GM18870 (cell line): ENCODE measurements around the gene USP11.

Experiments used
- ATAC-seq: cut with Tn5 transposase; IDR thresholded peaks from one replicate; pipeline ENCODE4 v1.9.1; 2021; ENCODE audit warnings: moderate library complexity; ENCODE audit not compliant: unreplicated experiment

The USP11 gene

DNA sequence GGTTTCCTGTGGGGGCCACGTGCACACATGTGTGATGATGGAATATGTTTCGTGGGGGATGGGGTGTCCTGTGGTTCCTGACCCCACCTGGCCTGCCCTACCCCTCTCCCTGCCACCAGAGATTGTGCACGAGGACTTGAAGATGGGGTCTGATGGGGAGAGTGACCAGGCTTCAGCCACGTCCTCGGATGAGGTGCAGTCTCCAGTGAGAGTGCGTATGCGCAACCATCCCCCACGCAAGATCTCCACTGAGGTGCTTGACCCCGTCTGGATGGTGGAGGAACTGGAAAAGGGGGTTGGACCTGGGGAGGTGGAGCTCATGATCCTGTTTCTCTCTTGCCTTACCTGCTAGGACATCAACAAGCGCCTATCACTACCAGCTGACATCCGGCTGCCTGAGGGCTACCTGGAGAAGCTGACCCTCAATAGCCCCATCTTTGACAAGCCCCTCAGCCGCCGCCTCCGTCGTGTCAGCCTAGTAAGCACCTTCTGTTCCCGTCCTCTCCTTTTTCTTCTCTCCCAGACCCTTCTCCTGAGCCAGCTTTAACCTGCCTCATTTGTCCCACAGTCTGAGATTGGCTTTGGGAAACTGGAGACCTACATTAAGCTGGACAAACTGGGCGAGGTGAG is 8.4 kb upstream of the USP11 start:
- ATAC-seq = no peak

- ATAC-seq = no peak
Measured at GRCh38 chrX:47224896-47225290, 7.9 kb upstream of the USP11 start.

- ATAC-seq = no peak
Measured at GRCh38 chrX:47226071-47226470, 6.7 kb upstream of the USP11 start.

GRCh38 chrX:47226531-47227333 is 6.1 kb upstream of the USP11 start:
- no peak for ATAC-seq

DNA sequence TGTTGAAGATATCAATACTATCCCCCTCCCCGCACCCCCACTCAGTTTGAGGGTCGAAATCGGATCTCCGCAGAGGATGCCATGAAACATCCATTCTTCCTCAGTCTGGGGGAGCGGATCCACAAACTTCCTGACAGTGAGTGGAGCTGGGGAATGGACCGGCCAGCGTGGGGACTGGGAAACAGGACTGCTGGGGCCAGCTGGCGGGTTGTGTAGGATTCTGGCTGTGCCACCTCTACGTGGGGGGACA is 5.5 kb upstream of the USP11 start:
- ATAC-seq = no peak

DNA sequence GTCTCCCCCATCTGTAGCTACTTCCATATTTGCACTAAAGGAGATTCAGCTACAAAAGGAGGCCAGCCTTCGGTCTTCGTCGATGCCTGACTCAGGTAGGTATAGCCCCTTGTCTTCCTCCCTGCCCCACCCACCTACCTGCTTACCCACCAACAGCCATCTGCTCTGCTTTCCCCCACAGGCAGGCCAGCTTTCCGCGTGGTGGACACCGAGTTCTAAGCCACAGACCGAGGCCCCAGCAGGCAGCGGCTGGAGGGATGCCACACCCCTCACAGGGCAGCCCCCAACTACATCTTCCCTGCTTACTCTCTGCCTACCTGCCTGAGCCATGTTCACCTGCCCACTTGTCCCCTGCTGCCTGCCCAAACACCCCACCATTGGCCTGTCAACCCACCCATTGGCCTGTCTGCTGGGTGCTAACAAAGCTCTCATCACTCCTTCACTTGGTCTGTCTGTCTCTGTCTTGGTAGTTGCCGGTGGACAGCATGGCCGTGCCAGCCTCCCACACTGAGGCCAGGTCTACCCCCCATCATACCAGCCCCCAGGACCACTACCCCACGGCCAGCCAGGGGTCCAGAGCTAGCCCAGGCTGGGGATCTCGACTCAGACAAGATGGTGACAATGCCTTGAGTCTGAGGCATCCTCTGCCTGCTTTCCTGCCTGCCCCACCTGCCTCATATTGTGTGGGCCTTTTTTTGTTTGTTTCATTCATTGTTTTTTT is 4.1 kb upstream of the USP11 start:
- ATAC-seq = no peak

GRCh38 chrX:47229427-47229826 is 3.4 kb upstream of the USP11 start:
- no peak for ATAC-seq

GRCh38 chrX:47230136-47230868 is 2.5 kb upstream of the USP11 start:
- ATAC-seq = no peak

- ATAC-seq = no peak
Measured at GRCh38 chrX:47231167-47231566, 1.6 kb upstream of the USP11 start.

- no peak for ATAC-seq
Measured at GRCh38 chrX:47232197-47232802, 509 bp upstream of the USP11 start.

- ATAC-seq = peak; percentile 82
Measured at GRCh38 chrX:47233333-47234113, 714 bp downstream of the USP11 start.

DNA sequence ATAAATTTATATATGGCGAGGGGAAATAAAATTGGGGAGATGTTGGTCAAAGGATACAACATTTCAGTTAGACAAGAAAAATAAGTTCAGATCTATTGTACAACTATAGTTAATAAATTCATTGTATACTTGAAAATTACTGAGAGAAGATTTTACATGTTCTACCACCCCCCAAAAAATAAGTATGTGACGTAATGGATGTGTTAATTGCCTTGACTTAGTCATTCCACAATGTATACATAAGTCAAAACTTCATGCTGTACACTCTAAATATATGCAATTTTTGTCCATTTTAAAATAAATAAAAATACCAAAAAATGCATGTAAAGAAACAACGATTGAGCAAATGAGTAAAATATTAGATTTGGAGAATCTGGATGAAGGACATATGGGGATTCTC is 1.8 kb downstream of the USP11 start:
- no peak for ATAC-seq

DNA sequence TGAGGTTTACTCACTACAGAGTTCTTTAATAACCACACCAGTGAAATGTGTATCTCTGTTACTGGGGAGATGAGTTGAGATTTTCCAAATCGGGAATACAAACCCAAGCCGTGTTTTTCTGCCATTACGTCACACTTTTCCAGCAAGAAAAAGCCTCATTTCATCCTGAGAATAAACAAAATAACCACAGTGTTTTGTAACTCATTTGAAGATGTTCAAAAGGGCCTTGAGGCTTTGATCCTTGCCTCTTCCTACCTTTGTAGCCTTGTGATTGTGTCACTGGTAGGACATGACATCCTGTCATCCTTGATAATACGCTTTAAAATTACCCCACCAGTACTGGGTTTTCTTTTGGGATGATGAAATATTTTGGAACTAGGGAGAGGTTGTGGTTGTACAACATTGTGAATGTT is 2.9 kb downstream of the USP11 start:
- no peak for ATAC-seq

GRCh38 chrX:47239199-47239598 is 6.4 kb downstream of the USP11 start:
- no peak for ATAC-seq

DNA sequence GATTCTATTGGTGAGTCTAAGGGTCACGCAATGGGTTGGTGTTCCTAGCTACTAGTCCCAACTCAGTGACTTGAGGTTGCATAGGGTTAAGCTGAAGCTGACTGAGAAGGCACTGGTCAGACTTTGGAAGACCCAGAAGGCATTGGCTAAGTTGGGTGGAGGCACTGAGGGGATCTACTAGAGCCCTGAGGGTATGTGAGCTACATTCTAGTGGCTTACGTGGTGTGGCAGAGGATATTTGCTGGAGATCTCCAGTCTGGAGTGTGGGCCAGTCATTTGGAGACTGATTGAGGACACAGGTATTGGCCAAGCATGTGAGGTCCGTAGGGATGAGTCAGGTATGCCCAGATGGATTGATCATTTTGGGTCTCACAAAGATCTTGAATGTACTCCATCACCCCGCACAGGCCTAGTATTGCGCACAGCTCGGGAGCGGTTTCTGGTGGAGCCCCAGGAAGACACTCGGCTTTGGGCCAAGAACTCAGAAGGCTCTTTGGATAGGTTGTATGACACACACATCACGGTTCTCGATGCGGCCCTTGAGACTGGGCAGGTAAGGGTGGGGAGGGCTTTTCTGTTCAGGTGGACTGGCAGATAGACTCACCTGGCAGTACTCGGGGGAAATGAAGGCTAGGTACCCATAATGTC is 7.2 kb downstream of the USP11 start:
- no peak for ATAC-seq

GRCh38 chrX:47240619-47241018 is 7.8 kb downstream of the USP11 start:
- no peak for ATAC-seq

DNA sequence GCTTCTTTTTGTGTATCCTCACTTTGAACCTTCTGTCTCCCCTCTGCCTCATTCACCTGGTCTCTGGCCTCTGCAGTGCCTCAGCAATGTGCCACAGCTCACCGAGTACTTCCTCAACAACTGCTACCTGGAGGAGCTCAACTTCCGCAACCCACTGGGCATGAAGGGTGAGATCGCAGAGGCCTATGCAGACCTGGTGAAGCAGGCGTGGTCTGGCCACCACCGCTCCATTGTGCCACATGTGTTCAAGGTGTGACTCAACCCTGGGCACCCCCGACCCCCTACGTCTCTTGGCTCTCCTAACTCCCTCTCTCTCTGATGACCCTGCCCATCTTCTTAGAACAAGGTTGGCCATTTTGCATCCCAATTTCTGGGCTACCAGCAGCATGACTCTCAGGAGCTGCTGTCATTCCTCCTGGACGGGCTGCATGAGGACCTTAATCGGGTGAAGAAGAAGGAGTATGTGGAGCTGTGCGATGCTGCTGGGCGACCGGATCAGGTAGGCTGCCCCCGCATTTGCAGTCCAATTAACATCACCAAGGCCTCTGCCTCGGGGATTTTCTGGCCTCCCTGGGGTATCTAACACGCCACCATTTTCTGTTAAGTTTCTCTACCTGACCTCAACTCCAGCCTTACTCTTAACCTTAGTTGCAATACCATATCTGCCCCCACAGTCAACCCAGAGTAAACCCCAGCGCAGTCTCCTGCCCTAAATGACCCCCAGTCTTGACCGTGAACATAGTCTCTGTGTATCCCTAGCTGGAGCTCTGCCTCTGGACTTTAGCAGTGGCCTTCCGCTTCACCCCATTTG is 8.6 kb downstream of the USP11 start:
- ATAC-seq = no peak

DNA sequence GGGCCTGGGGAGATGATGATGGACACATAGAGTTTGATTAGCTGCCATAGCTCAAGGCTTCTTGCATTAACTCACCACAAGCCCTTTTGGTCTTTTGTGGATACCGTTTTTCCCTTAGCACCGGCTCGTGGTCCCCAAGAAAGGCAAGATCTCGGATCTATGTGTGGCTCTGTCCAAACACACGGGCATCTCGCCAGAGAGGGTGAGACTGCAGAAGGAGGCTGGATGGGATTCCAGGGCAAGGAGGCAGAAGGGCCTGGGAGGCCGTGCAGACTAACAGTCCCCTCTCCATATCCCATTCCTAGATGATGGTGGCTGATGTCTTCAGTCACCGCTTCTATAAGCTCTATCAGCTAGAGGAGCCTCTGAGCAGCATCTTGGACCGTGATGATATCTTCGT is 9.5 kb downstream of the USP11 start:
- no peak for ATAC-seq

GRCh38 chrX:47243351-47243750 is 10.5 kb downstream of the USP11 start:
- no peak for ATAC-seq
